BJ (cell line): ENCODE measurements around the gene ABLIM1. TPM values are rescaled to one million over a fixed set of nuclear protein-coding genes. Genes with fewer than 3 reads are reported as not detected.

Experiments used
- CTCF ChIA-PET: fragments of 350-600 bp; formaldehyde crosslinking; extraction: SDS; loops from one replicate; lab custom pipeline; 2021; ENCODE audit warnings: antibody characterized with exemption, inconsistent platforms; lab: Yijun Ruan, JAX
- POLR2A ChIA-PET: fragments of 300-600 bp; sonication (Branson Sonifier 250); formaldehyde crosslinking; extraction: SDS; loops from one replicate; lab custom pipeline; 2021; ENCODE audit warnings: antibody characterized with exemption; lab: Charles Lee
- DNase-seq: peaks from one replicate; pipeline ENCODE4 v3.0.0-alpha.2; 2011; ENCODE audit warnings: low read depth
- H3K27me3 ChIP-seq: 2 replicates; pipeline ENCODE4 v1.6.0; 2011; ENCODE audit warnings: low read length; ENCODE audit not compliant: control insufficient read depth, insufficient read depth
- H3K36me3 ChIP-seq: 2 replicates; pipeline ENCODE4 v1.5.1; 2011; ENCODE audit warnings: low read length; ENCODE audit not compliant: control insufficient read depth, insufficient read depth
- H3K4me3 ChIP-seq: 2 replicates; pipeline ENCODE4 v1.5.1; 2011; ENCODE audit warnings: low read depth, mild to moderate bottlenecking, control low read depth, low read length
- polyA plus RNA-seq: library from polyadenylated mRNA; depleted of rRNA; stranded (reverse); fragments of >200 nt; gene quantifications from 2 replicates; pipeline ENCODE4 v1.2.3, GENCODE V29; 2011
- TF ChIP-seq, protein P1 (sequence below): IDR thresholded peaks from 2 replicates; pipeline ENCODE4 v1.5.1; 2011; ENCODE audit warnings: low read depth, mild to moderate bottlenecking, control low read depth, inconsistent platforms, low read length, moderate library complexity; ENCODE audit not compliant: insufficient read depth

ABLIM1 gene
- polyA plus RNA-seq, 1 experiment = 14.4 TPM

DNA sequence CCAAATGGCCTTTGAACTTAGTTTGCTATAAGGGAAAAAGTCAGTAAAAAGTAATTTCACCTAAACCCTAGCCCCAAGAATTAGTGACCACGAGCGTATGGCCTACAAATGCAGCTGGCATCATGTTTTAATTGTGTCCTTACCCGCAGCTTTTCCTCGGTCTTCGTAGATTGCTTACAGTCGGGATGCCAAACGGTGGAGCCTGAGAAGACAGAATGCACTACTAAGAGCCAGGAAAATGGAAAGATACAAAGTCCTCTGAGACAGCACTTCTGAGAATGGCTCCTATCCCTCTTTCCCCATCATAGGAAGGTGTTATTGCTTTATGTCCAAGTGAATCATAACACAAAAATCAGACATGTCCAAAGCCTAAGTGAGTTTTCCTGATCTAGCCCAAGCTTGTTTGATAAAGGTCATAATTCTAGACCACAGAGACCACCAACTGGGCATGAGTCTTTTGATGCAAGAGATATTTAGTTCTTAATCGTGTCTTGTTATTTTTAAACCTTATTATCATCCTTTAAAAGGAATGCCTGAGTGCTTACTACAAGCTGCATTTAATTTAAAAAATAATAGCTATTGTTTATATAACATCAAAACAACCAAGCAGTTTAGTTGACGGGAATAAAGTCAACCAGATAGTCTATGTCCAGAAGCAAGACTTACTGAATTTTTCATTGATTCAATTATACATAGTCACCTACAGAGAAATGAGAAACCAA, 170.1 kb downstream of the ABLIM1 start:
- TF ChIP-seq, protein P1, sequence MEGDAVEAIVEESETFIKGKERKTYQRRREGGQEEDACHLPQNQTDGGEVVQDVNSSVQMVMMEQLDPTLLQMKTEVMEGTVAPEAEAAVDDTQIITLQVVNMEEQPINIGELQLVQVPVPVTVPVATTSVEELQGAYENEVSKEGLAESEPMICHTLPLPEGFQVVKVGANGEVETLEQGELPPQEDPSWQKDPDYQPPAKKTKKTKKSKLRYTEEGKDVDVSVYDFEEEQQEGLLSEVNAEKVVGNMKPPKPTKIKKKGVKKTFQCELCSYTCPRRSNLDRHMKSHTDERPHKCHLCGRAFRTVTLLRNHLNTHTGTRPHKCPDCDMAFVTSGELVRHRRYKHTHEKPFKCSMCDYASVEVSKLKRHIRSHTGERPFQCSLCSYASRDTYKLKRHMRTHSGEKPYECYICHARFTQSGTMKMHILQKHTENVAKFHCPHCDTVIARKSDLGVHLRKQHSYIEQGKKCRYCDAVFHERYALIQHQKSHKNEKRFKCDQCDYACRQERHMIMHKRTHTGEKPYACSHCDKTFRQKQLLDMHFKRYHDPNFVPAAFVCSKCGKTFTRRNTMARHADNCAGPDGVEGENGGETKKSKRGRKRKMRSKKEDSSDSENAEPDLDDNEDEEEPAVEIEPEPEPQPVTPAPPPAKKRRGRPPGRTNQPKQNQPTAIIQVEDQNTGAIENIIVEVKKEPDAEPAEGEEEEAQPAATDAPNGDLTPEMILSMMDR = no peak
- ChIA-PET POLR2A (interaction anchor here (0.6 kb wide), 2 partner anchors 325 to 800 kb away, joined by 3 to 4 read pairs; no protein-coding TSS in a partner anchor), CTCF (interaction anchor here (1.4 to 1.8 kb wide), 4 partner anchors 13 to 216 kb away, joined by 3 to 7 read pairs (median 5); no protein-coding TSS in a partner anchor)
- DNase-seq = no peak
- Histone ChIP-seq H3K27me3 (no peaks in the 10 kb centered on the region; the same call in 1 of the 2 replicates), H3K4me3 (no peak overlapping the region), H3K36me3 (no peaks in the 10 kb centered on the region)

DNA sequence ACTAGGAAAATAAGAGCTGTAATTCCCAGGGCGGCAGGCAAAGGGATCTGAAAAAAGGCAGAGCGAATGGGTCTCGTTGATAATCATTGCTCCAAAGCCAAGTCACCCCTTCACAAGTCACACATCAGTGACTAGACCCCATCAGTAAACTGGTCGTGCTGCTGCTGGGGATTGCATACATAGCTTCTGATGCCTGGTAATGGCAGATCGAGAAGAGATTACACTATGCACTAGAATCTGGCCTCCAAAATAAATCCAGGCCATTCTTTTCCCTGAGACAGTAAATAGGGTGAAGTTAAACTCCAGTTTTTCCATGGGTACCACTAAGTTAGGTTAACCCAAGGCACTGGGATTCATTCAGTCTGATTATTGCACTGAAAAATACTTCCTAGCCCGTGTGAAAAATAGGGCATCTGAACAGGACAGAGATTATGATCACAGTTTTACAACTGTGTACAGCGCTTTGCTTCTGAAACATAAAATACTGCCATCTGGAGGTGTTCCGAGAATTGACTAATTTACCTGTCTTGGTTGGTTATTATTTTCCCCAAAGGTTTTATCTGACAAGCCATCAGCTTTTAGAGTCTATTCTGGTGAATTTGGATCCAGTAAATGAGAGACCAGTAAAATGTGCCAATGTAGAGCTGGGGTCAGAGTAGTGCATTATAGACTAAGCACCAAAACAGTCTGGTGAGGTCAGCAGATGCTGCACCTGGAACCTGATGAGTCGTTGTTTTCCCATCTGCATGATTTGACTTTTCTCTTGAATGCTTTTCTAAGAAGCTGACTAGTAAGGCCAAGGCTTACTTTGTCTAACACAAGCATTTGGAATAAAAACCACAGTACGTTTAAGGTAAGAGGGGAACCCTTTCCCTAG, 170.9 kb downstream of the ABLIM1 start:
- CTCF ChIA-PET = interaction anchor here (0.7 to 1.8 kb wide), 6 partner anchors 10 to 1158 kb away, joined by 3 to 7 read pairs (median 5); partner anchors contain the start of gene FHIP2A
- no peak overlapping the region for H3K4me3 ChIP-seq
- TF ChIP-seq, protein P1 = no peak
- no peaks in the 10 kb centered on the region for H3K36me3 ChIP-seq
- POLR2A ChIA-PET = interaction anchor here (0.6 kb wide), 1 partner anchor 799 kb away, joined by 4 read pairs; no protein-coding TSS in a partner anchor
- DNase-seq = no peak
- H3K27me3 ChIP-seq = no peaks in the 10 kb centered on the region; the same call in 1 of the 2 replicates

DNA sequence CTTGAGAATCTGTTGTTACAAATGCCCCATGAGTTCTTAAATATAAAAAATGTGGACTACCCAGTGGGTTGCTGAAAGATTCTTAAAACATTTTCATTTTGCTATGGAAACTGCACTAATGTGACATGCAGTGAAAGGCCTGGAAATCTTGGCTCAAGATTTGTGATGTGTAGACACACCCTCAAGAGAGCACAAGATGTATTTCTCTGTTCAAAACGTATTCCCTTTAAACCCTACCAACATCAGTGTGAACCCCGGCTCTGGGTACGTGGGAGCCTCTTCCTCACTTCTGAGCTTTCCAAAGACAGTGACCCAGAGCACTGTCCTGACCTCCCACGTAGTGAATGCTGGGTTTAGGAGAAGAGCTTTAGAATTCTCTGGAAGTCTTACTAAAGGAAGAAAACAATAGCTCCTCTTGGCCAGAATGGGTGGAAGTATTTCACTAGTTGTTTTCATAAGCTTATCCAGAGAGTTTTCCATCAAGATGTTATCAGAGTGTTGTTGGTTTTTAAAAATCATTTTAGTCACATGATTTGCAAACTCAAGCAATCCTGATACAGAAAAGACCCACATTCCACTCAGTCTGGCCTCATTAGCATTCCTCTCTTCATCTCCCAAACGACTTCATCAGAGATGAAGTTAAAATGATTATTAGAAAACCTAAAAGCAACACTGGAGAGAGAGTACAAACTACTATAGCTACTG, 172.2 kb downstream of the ABLIM1 start:
- H3K36me3 ChIP-seq = no peaks in the 10 kb centered on the region
- H3K4me3 ChIP-seq = no peak overlapping the region
- ChIA-PET POLR2A (no interaction called here), CTCF (interaction anchor here (1.2 to 1.7 kb wide), 3 partner anchors 9 to 56 kb away, joined by 3 to 7 read pairs (median 5); no protein-coding TSS in a partner anchor)
- no peak for DNase-seq
- TF ChIP-seq, protein P1 = no peak
- H3K27me3 ChIP-seq = no peaks in the 10 kb centered on the region; the same call in 1 of the 2 replicates

DNA sequence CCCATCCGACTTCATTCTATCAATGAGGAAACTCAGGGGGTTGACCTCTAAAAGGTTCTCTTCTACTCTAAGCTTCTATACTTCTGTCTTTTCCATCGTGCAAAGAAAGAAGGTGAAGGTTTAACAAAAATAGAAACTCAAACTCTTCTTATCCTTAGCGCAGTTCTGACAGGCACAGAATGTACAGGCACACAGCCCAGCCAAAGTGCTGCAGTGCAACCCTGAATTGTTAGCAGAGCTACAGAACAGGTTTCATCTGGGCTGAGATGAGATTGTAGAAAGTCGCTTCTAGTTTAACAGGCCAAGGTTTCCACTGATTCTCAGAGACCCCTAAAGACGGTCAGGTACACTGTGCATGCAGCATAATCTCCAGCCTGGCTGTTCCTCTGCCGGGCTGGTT, 174.5 kb downstream of the ABLIM1 start:
- no peaks in the 10 kb centered on the region for H3K36me3 ChIP-seq
- ChIA-PET CTCF (interaction anchor here (0.7 kb wide), 1 partner anchor 12 kb away, joined by 3 read pairs; no protein-coding TSS in a partner anchor), POLR2A (no interaction called here)
- DNase-seq = no peak
- TF ChIP-seq, protein P1 = no peak
- no peaks in the 10 kb centered on the region; the same call in 1 of the 2 replicates for H3K27me3 ChIP-seq
- H3K4me3 ChIP-seq = no peak overlapping the region
